ENCODE measurements around the gene CNOT2.

The CNOT2 gene, protein sequence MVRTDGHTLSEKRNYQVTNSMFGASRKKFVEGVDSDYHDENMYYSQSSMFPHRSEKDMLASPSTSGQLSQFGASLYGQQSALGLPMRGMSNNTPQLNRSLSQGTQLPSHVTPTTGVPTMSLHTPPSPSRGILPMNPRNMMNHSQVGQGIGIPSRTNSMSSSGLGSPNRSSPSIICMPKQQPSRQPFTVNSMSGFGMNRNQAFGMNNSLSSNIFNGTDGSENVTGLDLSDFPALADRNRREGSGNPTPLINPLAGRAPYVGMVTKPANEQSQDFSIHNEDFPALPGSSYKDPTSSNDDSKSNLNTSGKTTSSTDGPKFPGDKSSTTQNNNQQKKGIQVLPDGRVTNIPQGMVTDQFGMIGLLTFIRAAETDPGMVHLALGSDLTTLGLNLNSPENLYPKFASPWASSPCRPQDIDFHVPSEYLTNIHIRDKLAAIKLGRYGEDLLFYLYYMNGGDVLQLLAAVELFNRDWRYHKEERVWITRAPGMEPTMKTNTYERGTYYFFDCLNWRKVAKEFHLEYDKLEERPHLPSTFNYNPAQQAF

DNA sequence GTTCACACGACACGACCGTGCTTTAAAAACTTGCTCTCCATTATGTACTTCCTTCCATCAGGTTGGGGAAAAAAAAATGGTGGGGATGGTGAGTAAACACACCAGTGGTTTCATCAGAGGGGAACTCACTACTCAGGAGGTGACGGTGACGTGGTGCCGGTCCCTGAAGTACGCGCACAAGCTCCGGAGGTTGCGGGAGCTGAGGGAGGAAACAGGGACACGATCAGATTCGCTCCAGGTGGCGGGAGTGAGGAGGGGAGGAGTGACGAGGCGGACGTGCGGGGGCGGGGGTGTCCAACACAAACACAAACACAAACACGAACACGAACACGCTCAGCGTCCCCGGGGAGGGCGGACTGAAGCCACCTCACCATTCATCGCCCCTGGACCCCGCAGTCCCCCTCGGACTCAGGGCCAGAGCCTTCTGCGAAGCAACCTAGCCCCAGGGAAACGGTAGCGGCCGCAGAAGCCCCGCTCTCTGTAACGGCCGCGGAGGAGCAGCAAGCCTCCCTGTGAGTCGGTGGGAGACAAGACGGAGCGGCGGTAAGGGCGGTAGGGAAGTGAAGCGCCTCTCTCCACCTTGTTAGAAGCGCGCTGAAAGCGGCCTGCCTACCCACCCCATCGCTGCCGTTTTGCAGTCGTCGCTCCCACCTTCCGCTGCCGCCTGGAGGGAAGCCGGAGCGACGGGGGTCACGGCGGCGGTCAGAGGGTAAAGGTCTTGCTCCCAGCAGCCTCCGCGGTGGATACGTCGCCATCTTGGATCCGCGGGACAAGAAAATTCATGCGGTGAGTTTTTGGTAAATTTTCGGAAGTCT, at the start of gene CNOT2:
Gene CNOT2, plus strand, starts transcription at position 739 of the 815 bp plus-strand sequence. CDS start 34,794 bp downstream, outside the sequence.
- H3K4me3 ChIP-seq (ENCODE audit: low read depth, low read length), result peak within 1 kb of the TSS; percentile 97

DNA sequence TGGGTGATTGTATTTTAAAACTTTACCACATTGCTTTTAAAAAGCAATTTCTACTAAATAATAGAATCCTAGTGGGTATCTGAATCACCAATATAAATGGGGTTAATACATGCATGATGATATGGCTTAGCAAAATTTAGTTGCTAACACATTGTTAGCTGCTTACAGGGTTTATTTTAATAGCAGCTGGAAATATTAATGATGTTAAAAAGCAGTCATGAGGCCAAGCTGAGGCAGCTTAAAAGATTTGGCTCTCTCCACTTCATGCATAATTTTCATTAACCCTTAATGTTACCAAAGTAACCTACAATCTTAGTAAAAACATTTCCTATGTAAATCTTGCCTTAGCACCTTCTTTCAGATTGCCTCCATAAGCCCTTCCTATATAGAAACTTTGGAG, 49.2 kb upstream of the CNOT2 start:
- H3K4me3 ChIP-seq (ENCODE audit: low read depth, low read length), result no peak overlapping the region

DNA sequence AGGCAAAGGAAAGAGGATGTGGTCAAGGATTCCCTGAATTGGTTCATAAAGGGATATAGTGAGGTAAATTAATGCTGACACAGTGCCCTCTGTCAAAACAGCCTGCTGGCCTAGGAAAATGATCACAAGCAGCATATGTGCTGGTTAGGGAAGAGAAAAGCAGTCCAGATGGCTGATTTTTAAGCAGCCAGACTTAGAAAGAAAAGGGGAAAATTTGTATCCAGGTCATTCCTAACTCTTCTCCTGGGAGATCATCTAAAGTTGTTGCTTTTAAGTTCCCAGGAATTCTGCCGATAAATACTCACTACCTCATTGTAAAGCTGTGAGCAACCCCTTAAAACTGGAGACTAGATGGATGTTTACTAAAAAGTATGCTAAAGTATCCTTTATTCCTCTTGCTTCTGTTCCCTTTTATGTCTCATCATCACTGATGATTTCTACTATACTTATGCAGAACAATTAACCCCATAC, 46.4 kb upstream of the CNOT2 start:
- no peak overlapping the region for H3K4me3 ChIP-seq (ENCODE audit: low read depth, low read length)

DNA sequence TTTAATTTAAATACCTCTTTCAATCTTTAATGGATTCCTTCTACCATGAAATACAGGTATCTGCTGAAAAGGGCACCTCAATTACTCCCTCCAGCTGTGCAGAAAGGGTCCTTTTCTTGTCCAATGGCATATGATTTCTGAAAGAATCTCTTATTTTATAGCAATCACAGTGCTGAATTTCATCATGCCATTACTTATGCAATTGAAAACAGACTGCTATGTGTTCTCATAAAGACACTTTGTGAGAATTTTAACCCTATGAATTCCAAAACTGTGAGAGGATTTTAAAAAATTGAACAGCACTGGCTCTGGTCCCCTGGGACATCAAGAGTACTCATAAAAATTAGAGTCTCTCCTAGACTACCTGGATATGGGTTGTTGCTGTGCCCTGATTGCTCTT, 45.9 kb upstream of the CNOT2 start:
- no peak overlapping the region for H3K4me3 ChIP-seq (ENCODE audit: low read depth, low read length)

DNA sequence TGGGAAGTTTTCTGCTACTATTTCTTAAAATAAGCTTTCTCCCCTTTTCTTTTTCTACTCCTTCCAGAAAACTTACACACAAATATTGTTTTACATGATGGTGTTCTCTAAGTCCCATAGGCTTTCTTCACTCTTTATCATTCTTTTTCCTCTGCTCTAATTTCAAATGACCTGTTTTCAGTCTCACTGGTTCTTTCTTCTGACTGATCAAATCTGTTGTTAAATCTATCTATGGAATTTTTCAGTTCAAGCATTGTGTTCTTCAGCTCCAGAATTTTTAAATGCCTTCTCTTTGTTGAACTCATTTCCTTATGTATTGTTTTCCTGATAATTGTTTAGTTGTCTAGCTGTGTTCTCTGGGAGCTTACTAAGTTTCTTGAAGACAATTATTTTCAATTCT, 29.5 kb upstream of the CNOT2 start:
- H3K4me3 ChIP-seq (ENCODE audit: low read depth, low read length), result no peak overlapping the region

DNA sequence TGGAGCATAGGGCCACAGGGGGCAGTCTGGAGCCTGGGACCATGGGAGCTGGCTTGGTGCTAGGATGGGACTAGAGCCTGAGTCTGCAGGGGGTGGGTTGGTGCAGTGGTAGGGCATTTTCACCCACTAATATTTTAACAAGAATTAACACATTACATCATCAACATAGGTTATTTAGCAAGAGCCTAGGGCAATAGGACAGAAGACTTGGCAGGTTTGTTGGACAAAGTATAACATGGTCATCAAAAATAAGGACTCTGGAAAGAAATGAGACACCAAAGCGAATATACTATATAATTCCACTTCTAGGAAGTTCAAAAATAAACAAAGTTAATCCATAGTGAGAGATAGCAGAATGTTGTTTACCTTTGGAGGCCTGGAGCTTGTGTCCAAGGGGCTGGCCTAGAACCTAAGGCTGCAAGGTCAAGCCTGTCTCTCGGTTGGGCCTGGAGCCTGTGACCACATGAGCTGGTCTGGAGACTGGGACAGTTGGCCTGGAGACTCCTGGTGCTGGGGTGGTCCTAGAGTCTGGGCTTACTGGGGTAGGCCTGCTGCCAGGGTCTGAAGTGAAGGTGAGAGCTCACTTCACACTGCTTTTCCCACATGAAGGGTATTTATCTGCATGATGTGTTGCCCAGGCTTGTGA, 28.1 kb upstream of the CNOT2 start:
- no peak overlapping the region for H3K4me3 ChIP-seq (ENCODE audit: low read depth, low read length)

DNA sequence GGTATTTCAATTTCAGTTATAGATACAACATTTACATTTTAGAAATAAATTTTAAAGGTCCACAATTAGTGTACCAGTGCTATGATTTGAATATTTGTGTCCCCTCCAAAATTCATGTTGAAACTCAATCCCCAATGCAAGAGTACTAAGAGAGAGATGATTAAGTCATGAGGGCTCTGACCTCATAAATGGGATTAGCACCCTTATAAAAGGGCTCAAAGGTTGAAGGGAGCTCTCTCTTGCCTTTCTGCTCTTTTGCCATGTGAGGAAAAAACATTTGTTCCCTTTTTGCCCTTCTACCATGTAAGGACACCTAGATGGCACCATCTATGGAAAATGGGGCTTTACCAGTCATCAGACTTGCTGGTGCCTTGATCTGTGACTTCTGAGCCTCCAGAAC, 25.8 kb upstream of the CNOT2 start:
- no peak overlapping the region for H3K4me3 ChIP-seq (ENCODE audit: low read depth, low read length)

DNA sequence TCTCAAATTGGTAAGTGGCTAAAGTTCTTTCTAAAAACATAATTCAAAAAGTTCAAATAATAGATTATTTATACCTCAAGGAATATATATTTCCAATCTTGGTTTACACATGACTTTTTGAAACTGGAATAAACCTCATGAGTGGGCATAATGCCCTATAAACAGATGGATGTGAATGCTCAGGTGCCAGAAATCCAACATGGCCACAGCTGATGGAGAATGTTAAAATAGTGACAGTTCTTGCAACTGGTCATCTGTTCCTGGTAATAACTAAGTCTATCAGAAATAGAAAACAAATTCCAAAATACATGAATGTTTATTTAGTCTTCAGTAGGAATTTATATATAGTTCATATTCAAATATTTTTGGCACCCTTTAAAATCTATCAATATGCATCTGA, 21.6 kb upstream of the CNOT2 start:
- H3K4me3 ChIP-seq (ENCODE audit: low read depth, low read length), result no peak overlapping the region

DNA sequence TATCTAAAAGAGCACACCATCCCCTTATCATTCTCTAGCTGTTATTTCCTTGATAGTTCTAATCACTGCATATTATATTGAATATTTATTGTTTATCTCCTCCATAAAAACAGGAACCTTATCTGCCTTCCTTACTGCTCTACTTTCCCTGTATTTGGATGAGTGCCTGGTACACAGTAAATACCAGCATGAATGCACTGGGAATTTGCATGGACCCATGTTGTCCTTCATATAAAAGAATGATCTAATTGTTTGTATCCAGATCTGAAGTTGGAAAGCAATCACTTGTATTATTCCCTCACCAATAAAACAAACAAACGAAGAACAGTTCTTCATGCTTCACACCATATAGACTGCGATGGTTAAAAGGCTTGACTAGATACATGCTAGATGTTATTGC, 15.3 kb upstream of the CNOT2 start:
- H3K4me3 ChIP-seq (ENCODE audit: low read depth, low read length), result no peak overlapping the region

DNA sequence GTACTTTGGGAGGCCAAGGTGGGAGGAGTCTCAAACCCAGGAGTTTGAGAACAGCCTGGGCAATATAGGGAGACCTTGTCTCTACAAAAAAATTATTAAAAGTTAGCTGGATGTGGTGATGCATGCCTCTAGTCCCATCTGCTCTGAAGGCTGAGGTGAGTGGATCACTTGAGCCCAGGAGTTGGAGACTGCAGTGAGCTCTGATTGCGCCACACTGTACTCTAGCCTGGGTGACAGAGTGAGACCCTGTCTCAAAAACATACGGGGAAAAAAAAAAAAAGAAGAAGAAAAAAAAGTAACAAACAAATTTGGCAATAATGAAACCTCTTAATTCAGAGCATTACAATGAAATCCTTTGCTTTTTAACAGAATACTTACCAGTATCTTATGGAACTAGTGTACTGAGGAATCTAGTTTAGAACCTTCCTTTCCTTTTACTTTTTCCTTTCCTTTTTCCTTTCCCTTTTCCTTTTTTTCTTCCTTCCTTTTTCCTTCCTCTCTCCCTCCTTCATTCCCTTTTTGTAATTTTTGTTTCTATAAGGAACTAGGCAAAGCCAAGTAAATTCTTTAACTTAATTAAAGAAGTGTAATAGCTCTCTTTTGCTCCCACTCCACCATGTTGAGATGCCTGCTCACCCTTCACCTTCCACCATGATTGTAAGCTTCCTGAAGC, 12.2 kb upstream of the CNOT2 start:
- no peak overlapping the region for H3K4me3 ChIP-seq (ENCODE audit: low read depth, low read length)

DNA sequence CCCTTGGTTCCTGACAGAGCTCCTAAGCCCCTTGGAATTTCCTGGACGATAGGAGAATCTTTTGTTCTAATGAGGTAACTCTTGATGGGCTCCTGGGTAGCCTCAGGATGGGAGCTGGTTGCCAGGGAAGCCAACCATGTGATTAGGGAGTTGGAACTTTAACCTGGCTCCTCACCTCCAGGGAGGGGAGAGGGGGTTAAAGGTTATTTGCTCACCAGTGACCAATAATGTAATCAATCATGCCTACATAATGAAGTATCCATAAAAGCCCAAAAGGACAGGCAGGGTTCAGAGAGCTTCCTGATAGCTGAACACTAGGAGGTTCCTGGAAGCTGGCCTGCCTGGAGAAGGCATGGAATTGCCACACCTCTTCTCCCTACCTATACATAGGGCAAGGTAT, 6.2 kb upstream of the CNOT2 start:
- H3K4me3 ChIP-seq (ENCODE audit: low read depth, low read length), result no peak overlapping the region

DNA sequence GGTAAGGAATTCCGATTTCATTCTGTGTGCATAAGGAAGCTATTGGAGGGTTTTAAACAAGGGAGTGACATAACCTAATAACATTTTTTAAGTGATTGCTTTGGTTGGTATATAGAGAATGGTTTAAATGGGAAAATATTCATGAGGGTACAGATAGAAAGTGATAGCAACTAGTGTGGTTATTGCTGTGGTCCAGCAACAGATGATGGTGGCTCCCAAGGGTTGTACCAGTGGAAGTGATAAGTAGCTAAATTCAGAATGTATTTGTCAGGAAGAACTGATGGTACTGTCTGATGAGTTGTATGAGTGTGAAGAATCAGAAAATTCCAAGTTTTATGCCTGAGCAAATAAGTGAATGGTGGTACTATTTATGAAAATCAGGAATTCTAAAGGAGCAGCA, 2.6 kb upstream of the CNOT2 start:
- H3K4me3 ChIP-seq (ENCODE audit: low read depth, low read length), result no peak overlapping the region

DNA sequence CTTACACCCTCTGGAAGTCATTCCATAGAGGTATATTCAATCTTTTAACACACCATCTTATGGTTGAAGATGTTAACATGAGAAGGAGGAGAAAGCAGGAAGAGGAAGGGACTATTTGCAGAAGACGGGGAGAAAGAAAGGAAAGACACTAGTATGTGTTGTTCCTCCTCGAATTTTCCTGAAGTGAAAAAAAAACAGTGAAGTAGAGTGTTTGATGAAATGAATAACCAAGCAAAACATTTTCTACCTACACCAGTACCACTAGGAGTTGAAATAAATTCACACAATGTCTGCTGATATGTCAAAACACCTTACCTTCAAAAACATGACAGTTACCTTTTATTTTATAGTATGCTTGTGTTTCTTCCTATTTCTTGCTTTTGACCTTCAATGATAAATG, 1.4 kb upstream of the CNOT2 start:
- H3K4me3 ChIP-seq (ENCODE audit: low read depth, low read length), result peak overlapping the region; percentile 97

DNA sequence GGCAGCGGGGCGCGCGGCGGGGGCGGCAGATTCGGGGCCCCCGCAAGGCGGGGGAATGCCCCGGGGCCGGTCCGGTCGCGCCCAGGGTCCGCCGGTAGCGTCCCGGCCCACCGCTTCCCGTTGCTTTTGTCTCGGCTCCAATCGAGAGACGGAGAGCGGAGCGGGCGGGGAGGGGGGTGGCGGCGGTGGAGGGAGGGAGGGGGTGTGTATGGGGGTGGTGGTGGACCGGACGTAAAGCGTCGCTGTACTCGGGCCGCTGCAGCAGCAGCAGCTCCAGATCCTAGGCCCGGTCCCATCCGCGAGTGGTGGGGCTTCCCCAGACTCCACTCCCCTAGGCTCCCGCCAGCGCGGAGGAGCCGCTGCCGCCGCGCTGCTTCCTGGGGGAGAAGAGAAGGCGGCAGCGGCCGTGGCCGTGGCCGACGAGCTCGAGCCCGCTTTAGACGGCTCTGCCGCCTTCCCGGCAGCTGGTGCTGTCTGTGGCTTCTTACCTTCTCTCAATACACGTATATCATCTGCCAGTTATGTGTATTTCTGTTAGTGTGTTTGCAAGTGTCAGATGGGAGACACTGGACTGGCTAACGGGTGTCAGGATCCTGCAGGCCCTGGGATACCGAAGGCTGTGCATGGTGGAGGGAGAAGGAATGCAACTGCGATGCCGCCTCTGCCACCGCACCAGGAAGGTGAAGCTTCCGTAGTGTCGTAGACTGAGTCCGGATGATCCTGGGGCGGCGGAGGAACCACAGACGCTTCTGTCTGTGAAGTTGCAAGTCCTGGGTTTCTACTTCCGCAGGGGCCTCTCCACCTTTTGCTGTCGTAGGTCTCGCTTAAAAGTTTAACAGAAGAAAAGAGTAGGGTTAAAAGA, 508 bp downstream of the CNOT2 start:
- H3K4me3 ChIP-seq (ENCODE audit: low read depth, low read length), result peak overlapping the region; percentile 97

DNA sequence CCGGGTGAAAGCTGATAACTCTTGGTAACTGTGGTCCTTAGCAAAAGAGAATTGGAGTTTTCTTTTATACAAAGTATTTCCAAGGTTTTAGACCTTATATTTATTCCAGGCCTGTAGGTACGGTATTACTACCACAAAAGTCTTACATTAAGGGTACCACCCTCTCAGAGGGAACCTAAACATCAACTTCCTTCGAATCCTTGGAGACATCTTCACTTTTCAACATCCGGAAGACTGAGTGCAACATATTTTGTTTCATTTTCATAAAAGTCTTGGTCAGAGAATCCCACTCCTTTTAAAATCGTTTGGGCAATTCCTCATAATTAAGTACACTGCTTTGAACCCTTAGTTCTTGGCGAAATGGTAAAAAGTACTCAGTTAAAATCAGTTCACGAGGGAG, 1.2 kb downstream of the CNOT2 start:
- H3K4me3 ChIP-seq (ENCODE audit: low read depth, low read length), result peak overlapping the region; percentile 97

DNA sequence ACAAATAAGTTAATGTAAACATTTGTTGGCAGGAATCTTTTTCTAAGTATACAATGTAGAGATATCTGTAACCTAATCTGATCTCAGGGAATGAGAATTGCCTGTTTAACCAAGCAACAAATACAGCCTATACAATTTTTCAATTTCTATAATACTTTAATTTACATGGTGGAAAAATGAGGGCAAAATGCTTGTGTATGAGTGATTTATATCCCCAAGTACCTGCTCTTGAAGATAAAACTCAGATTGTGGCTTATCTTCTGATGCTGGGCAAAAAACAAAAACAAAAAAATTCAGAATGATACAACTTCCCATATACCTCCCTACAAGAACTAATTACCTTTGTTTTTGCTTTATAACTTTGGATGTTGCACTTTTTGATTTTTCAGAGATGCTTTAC, 2.2 kb downstream of the CNOT2 start:
- H3K4me3 ChIP-seq (ENCODE audit: low read depth, low read length), result no peak overlapping the region

DNA sequence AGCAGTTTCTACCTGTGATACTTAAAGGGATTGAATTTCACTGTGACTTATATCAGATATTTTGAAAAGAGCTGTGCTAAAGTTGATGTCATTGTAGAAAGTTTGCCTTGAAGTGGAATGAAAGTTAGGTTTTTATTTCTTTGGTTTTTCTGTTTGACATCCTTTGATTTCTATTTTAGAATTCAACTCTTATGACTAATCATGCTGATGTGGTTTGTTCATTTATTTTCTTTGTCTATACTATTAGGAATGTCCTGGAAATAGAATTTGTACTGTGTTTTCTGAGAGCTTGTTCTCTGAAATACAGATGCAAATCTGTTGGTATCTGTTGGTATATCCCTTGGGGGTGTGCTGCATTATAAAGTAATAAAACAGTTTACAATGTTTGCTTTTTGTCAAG, 3.3 kb downstream of the CNOT2 start:
- H3K4me3 ChIP-seq (ENCODE audit: low read depth, low read length), result no peak overlapping the region

DNA sequence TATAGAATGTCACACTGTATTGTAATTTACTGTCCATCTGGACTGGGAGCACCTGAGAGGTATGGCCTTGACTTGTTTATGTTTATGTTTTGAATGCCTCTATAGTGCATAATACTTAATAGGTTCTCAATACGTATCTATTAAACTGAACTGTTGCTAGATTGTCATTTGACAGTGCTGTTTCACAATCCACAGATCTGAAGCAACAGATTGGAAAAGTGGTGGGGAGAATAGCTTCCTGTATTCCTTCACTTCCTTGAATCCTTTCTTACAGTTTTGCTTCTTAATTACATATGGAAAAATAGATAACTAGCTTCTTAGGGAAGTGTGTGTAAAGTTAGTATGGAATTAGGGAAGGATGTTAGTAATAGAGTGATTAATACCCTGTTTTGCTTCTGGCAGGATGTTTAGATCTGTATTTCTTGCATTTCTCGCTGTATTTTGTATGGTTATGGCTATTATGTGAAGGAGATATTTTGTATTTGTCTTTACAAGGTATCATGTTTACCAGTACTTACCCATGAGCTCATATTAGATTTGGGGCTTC, 4.5 kb downstream of the CNOT2 start:
- no peak overlapping the region for H3K4me3 ChIP-seq (ENCODE audit: low read depth, low read length)

DNA sequence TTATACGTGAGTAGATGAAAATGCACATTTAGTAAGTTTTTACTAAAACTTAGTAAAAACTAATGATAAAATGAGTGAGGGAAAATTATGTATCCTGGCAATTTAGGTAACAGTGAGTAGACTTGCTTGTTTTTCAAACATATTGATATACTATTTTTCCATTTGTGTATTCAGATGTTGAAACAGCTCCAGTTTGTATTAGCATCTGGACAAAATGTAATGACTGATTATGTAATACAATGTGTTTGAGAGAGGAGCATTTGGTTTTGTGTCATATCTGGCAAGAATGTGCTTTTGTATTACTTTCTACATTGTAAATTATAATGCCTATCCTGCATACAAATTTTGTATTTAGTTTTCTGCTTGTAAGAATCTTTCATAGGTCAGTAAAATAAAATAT, 5.6 kb downstream of the CNOT2 start:
- no peak overlapping the region for H3K4me3 ChIP-seq (ENCODE audit: low read depth, low read length)

DNA sequence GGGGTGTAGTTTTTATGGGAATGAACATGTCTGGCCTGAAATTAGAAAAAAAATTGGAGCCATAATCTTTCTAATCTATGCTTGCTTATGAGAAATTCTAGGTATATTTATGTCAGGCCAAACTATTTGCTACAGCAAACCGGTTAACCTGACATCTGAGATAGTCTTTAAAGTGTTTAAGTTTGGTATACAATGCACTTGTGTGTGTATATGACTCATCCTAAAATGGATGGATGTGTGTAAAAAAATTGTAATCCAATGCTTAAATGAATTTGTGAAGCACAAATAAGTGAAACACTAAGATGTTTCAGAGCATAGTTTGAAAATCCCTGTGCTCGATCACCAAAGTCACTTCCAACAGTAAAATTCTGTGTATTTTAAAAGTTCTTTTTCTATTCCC, 6.7 kb downstream of the CNOT2 start:
- no peak overlapping the region for H3K4me3 ChIP-seq (ENCODE audit: low read depth, low read length)

Measured in iPS-11a (cell line).